HTERT RPE-1 (cell line): ENCODE measurements around the gene FXR2.

Source experiments
- in situ Hi-C: fragments of 300-500 bp; cut with MboI; formaldehyde crosslinking; loops from 4 replicates; pipeline ENCODE4 v1.14.3; 2020; ENCODE audit warnings: low sequenced_read_pairs

FXR2 gene

GRCh38 chr17:7573324-7574080 is 41.2 kb downstream of the FXR2 start:
- in situ Hi-C loops, result no loop called here

GRCh38 chr17:7572588-7573323 is 41.9 kb downstream of the FXR2 start:
- in situ Hi-C loops, result no loop called here

- in situ Hi-C loops, result no loop called here
These were observed 42.4 kb downstream of the FXR2 start for GRCh38 chr17:7572338-7572587.

- in situ Hi-C loops, result no loop called here
These were observed 44.3 kb downstream of the FXR2 start for GRCh38 chr17:7570351-7570750.

- in situ Hi-C loops, result no loop called here
These were observed 45.1 kb downstream of the FXR2 start for GRCh38 chr17:7569571-7569970.

- in situ Hi-C loops, result no loop called here
These were observed 51.4 kb downstream of the FXR2 start for GRCh38 chr17:7563115-7563869.

- in situ Hi-C loops, result no loop called here
These were observed 52.5 kb downstream of the FXR2 start for GRCh38 chr17:7562208-7562605.

GRCh38 chr17:7561589-7562207 is 53.0 kb downstream of the FXR2 start, which contains the start of gene SENP3:
Gene SENP3, plus strand, starts transcription at chr17:7561919. Its CDS starts 1,158 bp downstream, at chr17:7563077.
- in situ Hi-C loops, result no loop called here

GRCh38 chr17:7561028-7561575 is 53.6 kb downstream of the FXR2 start:
- in situ Hi-C loops, result no loop called here

GRCh38 chr17:7560172-7561027 is 54.3 kb downstream of the FXR2 start:
- in situ Hi-C loops, result no loop called here

GRCh38 chr17:7559320-7560171 is 55.2 kb downstream of the FXR2 start:
- in situ Hi-C loops, result no loop called here

- in situ Hi-C loops, result no loop called here
These were observed 56.0 kb downstream of the FXR2 start, which contains the start of gene TNFSF13 for GRCh38 chr17:7558544-7559319. Gene TNFSF13, plus strand, starts transcription at chr17:7558750. Its CDS starts 290 bp downstream, at chr17:7559040.

GRCh38 chr17:7557775-7558543 is 56.7 kb downstream of the FXR2 start:
- in situ Hi-C loops, result no loop called here

- in situ Hi-C loops, result no loop called here
These were observed 57.4 kb downstream of the FXR2 start for GRCh38 chr17:7557147-7557764.

- in situ Hi-C loops, result no loop called here
These were observed 58.1 kb downstream of the FXR2 start for GRCh38 chr17:7556627-7557026.

GRCh38 chr17:7555320-7555948 is 59.3 kb downstream of the FXR2 start:
- in situ Hi-C loops, result no loop called here

GRCh38 chr17:7553356-7553755 is 61.3 kb downstream of the FXR2 start:
- in situ Hi-C loops, result no loop called here
